ENCODE data around the gene ATP1B2. TPM values are rescaled to one million over a fixed set of nuclear protein-coding genes. Genes with fewer than 3 reads are reported as not detected.

ATP1B2 gene
- total and polyA plus RNA-seq, 2 of the 8 experiments (the other 6 are each of a cell fraction or from before 2014, with no cell fraction given): 9.1 to 21.0 TPM

- no peak overlapping the region for H3K27ac ChIP-seq (ENCODE audit: low read depth, low read length)
- no peak overlapping the region for H2BK120ac ChIP-seq (replicated peaks; ENCODE audit: low read depth, low read length)
- no peak overlapping the region for H2AK5ac ChIP-seq (ENCODE audit: low read depth, low read length)
- H2BK15ac ChIP-seq (ENCODE audit: low read length): no peak overlapping the region
- ChIA-PET CTCF (ENCODE audit: partially characterized antibody) (interaction anchor here (0.6 to 18.2 kb wide), 15 partner anchors 10 to 471 kb away, joined by 3 to 211 read pairs (median 5); partner anchors contain the start of genes CHD3, FXR2, SAT2 and SHBG), POLR2A (ENCODE audit: partially characterized antibody) (interaction anchor here (0.6 to 79.4 kb wide), 16 partner anchors 11 to 522 kb away, joined by 3 to 2272 read pairs (median 6); partner anchors contain the start of genes ATP1B2, CD68, DNAH2 and FXR2)
- DNase-seq (ENCODE audit: low read depth in 1 of 2, low spot score in 2 of 2) (no peak), FAIRE-seq (no peak)
- H3K9ac ChIP-seq (replicated peaks in 1 of 4; ENCODE audit: extremely low read depth in 1 of 4, low read depth in 3 of 4, low read length in 3 of 4): peak overlapping the region in 1 of 4 experiments; percentile 13; a peak in 4 of 7 replicates
- no peak overlapping the region for H2BK20ac ChIP-seq (ENCODE audit: low read length)
- no peak overlapping the region for H3K14ac ChIP-seq (ENCODE audit: insufficient read length)
- WGBS, 2 experiments (ENCODE audit: extremely low coverage in 1 of 2, insufficient coverage in 1 of 2, insufficient read length in 1 of 2, insufficient replicate concordance in 2 of 2, low coverage in 1 of 2, low lambda C conversion rate in 2 of 2, missing lambda C conversion rate in 1 of 2): 1% methylated on average over 30 of the region's 45 CpGs; no CpG with 5 or more reads in 1 of the 2 experiments
- no peaks in the 10 kb centered on the region for H3K79me1 ChIP-seq (ENCODE audit: low read depth, low read length)
- H4K20me1 ChIP-seq (replicated peaks in 1 of 2; ENCODE audit: control insufficient read depth in 1 of 2, insufficient read depth in 2 of 2, low read length in 2 of 2): peaks cover 0 to 3% of the 10 kb centered on the region in 2 experiments
- H3K9me3 ChIP-seq (ENCODE audit: insufficient read depth in 2 of 2, low read depth in 1 of 2, low read length in 1 of 2): no peaks in the 10 kb centered on the region
- H3K36me3 ChIP-seq (ENCODE audit: control insufficient read depth in 2 of 4, insufficient read depth in 4 of 4, low read length in 3 of 4): no peaks in the 10 kb centered on the region; a peak in 2 of 8 replicates
- peaks cover 15% of the 10 kb centered on the region for H3K23me2 ChIP-seq (ENCODE audit: low read depth, low read length)
- no peak overlapping the region for H2BK12ac ChIP-seq (ENCODE audit: low read depth, low read length)
- H2AFZ ChIP-seq (ENCODE audit: low read length): no peak overlapping the region; the same call in 1 of the 2 replicates
- peaks cover under 1 to 14% (median 8%) of the 10 kb centered on the region in 4 experiments; a peak in 6 of 7 replicates for H3K4me1 ChIP-seq (replicated peaks in 1 of 4; ENCODE audit: control insufficient read depth in 3 of 4, insufficient read depth in 4 of 4, low read length in 3 of 4)
- no peak overlapping the region for H3K23ac ChIP-seq (ENCODE audit: insufficient read length)
- no peak overlapping the region for H4K5ac ChIP-seq (ENCODE audit: insufficient read length, low read depth, low read length)
- H3K27me3 ChIP-seq (replicated peaks in 1 of 4; ENCODE audit: control insufficient read depth in 3 of 4, extremely low read depth in 1 of 4, insufficient read depth in 3 of 4, low read length in 3 of 4): peaks cover 0 to 13% (median 4%) of the 10 kb centered on the region in 4 experiments; a peak in 4 of 7 replicates
- peak overlapping the region; percentile 91 to 99 for H3K4me2 ChIP-seq (ENCODE audit: insufficient read depth in 1 of 2, low read depth in 2 of 2, low read length in 2 of 2)
- H3K79me2 ChIP-seq (ENCODE audit: control insufficient read depth in 1 of 2, insufficient read depth in 2 of 2, low read length in 2 of 2): no peaks in the 10 kb centered on the region
- H2BK5ac ChIP-seq (ENCODE audit: low read depth, low read length): no peak overlapping the region
- no peak overlapping the region for H4K91ac ChIP-seq (replicated peaks; ENCODE audit: insufficient read length, low read length)
- H3K4me3 ChIP-seq (ENCODE audit: extremely low read depth in 1 of 4, insufficient read depth in 2 of 4, low read depth in 3 of 4, low read length in 4 of 4): peak overlapping the region; percentile 43 to 87 (median 63)
- H3K18ac ChIP-seq (ENCODE audit: extremely low read depth, low read length): no peak overlapping the region; the same call in 1 of the 2 replicates
- no peak overlapping the region for H3K56ac ChIP-seq (replicated peaks; ENCODE audit: insufficient read length, low read depth, low read length)
- H3K4ac ChIP-seq (replicated peaks; ENCODE audit: insufficient read length, low read depth, low read length): no peak overlapping the region
- H4K8ac ChIP-seq (ENCODE audit: extremely low read depth, insufficient read depth, low read length): no peak overlapping the region
- TF ChIP-seq CEBPB (IDR thresholded peaks at IDR 0.05; ENCODE audit: low read depth, low read length) (no peak), KDM4A (IDR thresholded peaks at IDR 0.05; ENCODE audit: low read depth, low read length, severe bottlenecking) (peak; percentile 58), HDAC2 (IDR thresholded peaks at IDR 0.05; ENCODE audit: borderline replicate concordance in 1 of 2, low read depth in 2 of 2, low read length in 2 of 2) (peak in 1 of 2 experiments; percentile 12; a peak in 1 of 4 replicates), SRF (IDR thresholded peaks at IDR 0.05; ENCODE audit: low read depth, low read length) (no peak), KDM1A (IDR thresholded peaks at IDR 0.05; ENCODE audit: borderline replicate concordance, low read length) (0 out of 2 replicates have a peak, but pooled peaks have one; percentile 9), ASH2L (IDR thresholded peaks at IDR 0.05; ENCODE audit: low read length) (peak; percentile 39)
These were observed 455 bp downstream of the ATP1B2 start for GRCh38 chr17:7651097-7651664.

All from H1 (cell line).